GM18868 (cell line): ENCODE data around the gene SPPL3.
"Not testable (repeated sequence)": the region's sequence is repeated elsewhere in the genome, so short reads cannot be mapped to it uniquely, and the experiment has no call there.

Experiments
- ATAC-seq: cut with Tn5 transposase; IDR thresholded peaks from one replicate; pipeline ENCODE4 v1.9.1; 2021; ENCODE audit warnings: mild to moderate bottlenecking, moderate library complexity; ENCODE audit not compliant: unreplicated experiment

The SPPL3 gene, protein sequence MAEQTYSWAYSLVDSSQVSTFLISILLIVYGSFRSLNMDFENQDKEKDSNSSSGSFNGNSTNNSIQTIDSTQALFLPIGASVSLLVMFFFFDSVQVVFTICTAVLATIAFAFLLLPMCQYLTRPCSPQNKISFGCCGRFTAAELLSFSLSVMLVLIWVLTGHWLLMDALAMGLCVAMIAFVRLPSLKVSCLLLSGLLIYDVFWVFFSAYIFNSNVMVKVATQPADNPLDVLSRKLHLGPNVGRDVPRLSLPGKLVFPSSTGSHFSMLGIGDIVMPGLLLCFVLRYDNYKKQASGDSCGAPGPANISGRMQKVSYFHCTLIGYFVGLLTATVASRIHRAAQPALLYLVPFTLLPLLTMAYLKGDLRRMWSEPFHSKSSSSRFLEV

DNA sequence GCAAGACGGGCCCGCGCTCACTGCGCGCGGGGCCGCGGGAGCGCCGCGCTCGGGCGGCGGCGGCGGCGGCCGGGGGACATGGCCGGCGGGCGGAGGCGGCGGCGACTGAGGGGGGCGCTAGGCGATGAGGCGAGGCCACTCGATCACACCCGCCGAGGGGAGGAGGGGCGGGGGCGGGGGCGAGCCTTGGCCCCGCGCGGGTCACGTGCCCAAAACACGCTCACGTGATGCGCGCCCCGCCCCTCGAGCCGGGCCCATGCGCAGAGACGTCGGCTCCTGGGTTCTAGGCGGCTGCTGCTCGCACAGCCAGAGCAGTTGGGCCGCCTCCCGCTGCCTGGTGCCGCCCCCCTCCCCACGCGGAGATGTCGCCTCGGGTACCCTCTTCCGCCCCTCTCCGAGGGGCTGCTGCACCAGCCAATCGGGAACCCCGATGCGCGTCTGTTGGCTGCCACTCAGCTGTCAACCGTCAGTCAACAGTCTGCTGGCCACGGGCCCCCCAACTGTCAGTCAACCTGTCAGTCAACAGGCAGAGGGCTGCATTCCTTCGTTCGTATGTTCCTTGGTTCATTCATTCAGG lies at the start of gene SPPL3:
Gene SPPL3 (minus strand): TSS at position 162 of the 577 bp plus-strand sequence. CDS start 491 bp downstream, outside the sequence.
- ATAC-seq: peak; percentile 64

DNA sequence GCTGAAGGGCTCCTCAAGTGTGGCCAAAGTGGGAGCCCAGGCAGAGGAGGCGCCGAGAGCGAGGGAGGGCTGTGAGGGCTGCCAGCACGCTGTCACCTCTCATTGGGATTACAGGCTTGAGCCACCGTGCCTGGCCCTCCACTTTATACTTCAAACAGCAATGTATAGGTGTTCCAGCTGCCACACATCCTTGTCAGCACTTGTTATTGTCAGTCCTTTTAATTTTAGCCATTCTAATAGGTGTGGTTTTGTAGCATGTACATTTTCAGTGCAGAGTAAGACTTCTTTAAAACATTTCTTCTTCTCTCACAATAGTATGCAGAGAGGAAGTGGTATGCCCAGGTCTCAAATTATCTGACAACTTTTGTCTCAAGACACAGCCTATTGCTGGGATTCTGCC lies 46.6 kb upstream of the SPPL3 start:
- no peak for ATAC-seq

DNA sequence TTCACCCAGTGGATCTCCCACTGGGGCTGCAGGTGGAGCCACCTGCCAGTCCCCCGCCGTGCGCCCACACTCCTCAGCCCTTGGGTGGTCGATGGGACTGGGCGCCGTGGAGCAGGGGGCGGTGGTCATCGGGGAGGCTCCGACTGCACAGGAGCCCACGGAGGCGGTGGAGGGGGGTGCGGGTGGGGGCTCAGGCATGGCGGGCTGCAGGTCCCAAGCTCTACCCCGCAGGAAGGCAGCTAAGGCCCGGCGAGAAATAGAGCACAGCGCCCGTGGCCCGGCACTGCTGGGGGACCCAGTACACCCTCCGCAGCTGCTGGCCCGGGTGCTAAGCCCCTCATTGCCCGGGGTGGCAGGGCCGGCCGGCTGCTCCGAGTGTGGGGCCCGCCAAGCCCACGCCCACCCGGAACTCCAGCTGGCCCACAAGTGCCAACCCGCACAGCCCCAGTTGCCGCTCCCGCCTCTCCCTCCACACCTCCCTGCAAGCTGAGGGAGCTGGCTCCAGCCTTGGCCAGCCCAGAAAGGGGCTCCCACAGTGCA lies 46.2 kb upstream of the SPPL3 start:
- not testable (repeated sequence) for ATAC-seq

GRCh38 chr12:120945516-120945915 lies 41.4 kb upstream of the SPPL3 start:
- ATAC-seq: not testable (repeated sequence)

GRCh38 chr12:120944645-120945217 lies 40.6 kb upstream of the SPPL3 start:
- ATAC-seq: no peak

GRCh38 chr12:120943482-120943881 lies 39.3 kb upstream of the SPPL3 start:
- no peak for ATAC-seq

GRCh38 chr12:120941846-120942405 lies 37.8 kb upstream of the SPPL3 start:
- ATAC-seq: no peak

- ATAC-seq: no peak
These were observed 37.3 kb upstream of the SPPL3 start for GRCh38 chr12:120941412-120941811.

- ATAC-seq: no peak
These were observed 36.6 kb upstream of the SPPL3 start for GRCh38 chr12:120940799-120941198.

- ATAC-seq: no peak
These were observed 35.8 kb upstream of the SPPL3 start for GRCh38 chr12:120940006-120940405.

- ATAC-seq: no peak
These were observed 35.4 kb upstream of the SPPL3 start for GRCh38 chr12:120939523-120939922.

- no peak for ATAC-seq
These were observed 34.3 kb upstream of the SPPL3 start for GRCh38 chr12:120938496-120938895.

DNA sequence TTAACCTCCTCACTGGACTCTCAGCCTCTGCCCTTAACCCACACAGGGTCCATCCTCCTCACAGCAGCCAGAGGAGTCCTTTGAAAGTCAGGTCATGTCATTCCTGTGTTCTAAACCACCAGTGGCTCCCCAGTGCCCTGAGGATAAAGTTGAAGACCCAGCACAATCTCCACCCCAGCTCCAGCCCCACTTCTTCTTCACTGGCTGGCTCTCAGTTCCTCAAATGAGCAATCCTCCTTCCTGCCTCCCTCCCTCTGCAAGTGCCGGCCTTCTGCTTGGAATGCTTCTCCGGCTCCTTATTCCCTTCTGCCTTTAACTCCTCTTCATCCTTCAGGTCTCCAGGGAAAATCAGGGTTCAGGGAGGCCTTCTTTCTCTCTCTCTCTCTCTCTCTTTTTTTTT lies 32.0 kb upstream of the SPPL3 start:
- ATAC-seq: no peak

- ATAC-seq: no peak
These were observed 29.6 kb upstream of the SPPL3 start for GRCh38 chr12:120933786-120934185.

- no peak for ATAC-seq
These were observed 28.9 kb upstream of the SPPL3 start for GRCh38 chr12:120932956-120933526.

DNA sequence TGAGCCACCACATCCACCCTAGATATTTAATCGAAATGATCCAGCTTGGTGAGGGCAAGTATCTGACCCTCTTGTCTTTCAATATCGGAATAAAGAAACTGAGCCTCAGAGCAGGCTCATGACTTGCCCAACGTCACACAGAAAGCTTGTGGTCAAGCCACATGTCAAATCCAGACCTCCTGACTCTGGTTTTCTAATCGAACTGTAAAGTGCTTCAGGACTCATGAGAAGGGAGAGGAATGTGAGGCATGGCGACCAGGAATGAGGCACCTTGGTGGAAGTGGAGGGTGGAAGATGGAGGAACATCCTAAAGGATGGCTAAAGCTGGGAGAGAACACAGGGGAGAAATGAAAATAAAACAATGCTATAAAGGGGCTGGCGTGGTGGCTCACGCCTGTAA lies 27.9 kb upstream of the SPPL3 start:
- no peak for ATAC-seq

- no peak for ATAC-seq
These were observed 25.9 kb upstream of the SPPL3 start for GRCh38 chr12:120930032-120930431.

- ATAC-seq: no peak
These were observed 24.9 kb upstream of the SPPL3 start for GRCh38 chr12:120928864-120929652.

GRCh38 chr12:120925740-120926563 lies 21.8 kb upstream of the SPPL3 start:
- no peak for ATAC-seq

DNA sequence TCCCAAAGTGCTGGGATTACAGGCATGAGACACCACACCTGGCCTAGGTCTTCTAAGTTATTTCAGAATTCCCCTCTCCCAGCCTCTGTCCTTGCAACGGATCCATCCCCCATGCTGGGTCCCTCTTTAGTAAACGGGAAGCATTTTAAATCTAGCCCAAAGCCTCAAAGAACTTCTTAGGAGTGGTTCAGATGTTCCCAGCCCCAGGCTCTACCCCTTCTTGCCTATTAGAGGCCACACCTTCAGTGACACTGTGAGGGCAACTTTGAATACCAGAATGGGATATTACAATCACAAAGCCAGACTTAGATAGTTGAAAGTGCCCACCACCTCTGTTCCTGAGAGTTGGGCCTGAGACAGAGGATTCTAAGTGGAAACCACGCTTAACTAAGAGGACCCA lies 18.1 kb upstream of the SPPL3 start:
- ATAC-seq: no peak
